GM23338 (cell line): ENCODE data around the gene IMP3.

Experiments used
- CTCF ChIP-seq, 2 experiments: fragments of 200-600 bp in 1 of 2; sonication (generic) in 1 of 2; conservative IDR thresholded peaks; 2 replicates each; pipeline versions ENCODE4 v1.5.1 to v1.6.1; 2016 to 2017; ENCODE audit warnings: antibody characterized with exemption in 2 of 2, low read depth in 2 of 2, mild to moderate bottlenecking in 2 of 2, moderate library complexity in 1 of 2
- EZH2 ChIP-seq: fragments of 200-600 bp; sonication (generic); IDR thresholded peaks from one replicate; pipeline ENCODE4 v1.8.0; 2017; ENCODE audit warnings: antibody characterized with exemption, mild to moderate bottlenecking, low read depth; ENCODE audit not compliant: unreplicated experiment
- JUNB ChIP-seq: IDR thresholded peaks from one replicate; pipeline ENCODE4 v1.6.1; 2016; ENCODE audit warnings: antibody characterized with exemption; ENCODE audit not compliant: unreplicated experiment
- POLR2AphosphoS5 ChIP-seq: IDR thresholded peaks from 2 replicates; pipeline ENCODE4 v1.6.1; 2016; ENCODE audit warnings: antibody characterized with exemption, low read depth

- TF ChIP-seq CTCF (conservative IDR thresholded peaks at IDR 0.05; ENCODE audit: low read depth in 2 of 2) (no peak; a peak in 1 of 4 replicates), POLR2AphosphoS5 (no peak), JUNB (no peak), EZH2 (no peak)
Observed at GRCh38 chr15:75675579-75676404, 35.8 kb upstream of the IMP3 start.
